Colonic mucosa (tissue), 4 donors: ENCODE results near the gene SLC25A45. TPM values are rescaled to one million over a fixed set of nuclear protein-coding genes. Genes with fewer than 3 reads are reported as not detected.

Experiments
- DNase-seq: peaks from one replicate; pipeline ENCODE4 v3.0.0-alpha.2; 2020
- H3K27ac ChIP-seq: fragments of 200-600 bp; one replicate; pipeline ENCODE4 v1.8.0; 2021
- H3K27me3 ChIP-seq: fragments of 200-600 bp; one replicate; pipeline ENCODE4 v1.8.0; 2021
- H3K36me3 ChIP-seq: fragments of 200-600 bp; one replicate; pipeline ENCODE4 v1.8.0; 2021
- H3K4me1 ChIP-seq: fragments of 200-600 bp; one replicate; pipeline ENCODE4 v1.8.0; 2021; ENCODE audit warnings: mild to moderate bottlenecking
- H3K4me3 ChIP-seq: fragments of 200-600 bp; one replicate; pipeline ENCODE4 v1.8.0; 2021
- H3K9ac ChIP-seq, 2 donors: one replicate each; pipeline ENCODE4 v1.7.0; 2013; ENCODE audit warnings: control low read depth in 2 of 2, low read depth in 2 of 2, low read length in 2 of 2
- H3K9me3 ChIP-seq: fragments of 200-600 bp; one replicate; pipeline ENCODE4 v1.8.0; 2021
- CTCF ChIP-seq: fragments of 200-600 bp; IDR thresholded peaks from one replicate; pipeline ENCODE4 v1.8.0; 2022; ENCODE audit warnings: antibody characterized with exemption, mild to moderate bottlenecking
- intact Hi-C: fragments of 100-400 bp; cut with DNase I; formaldehyde crosslinking; loops from one replicate; pipeline ENCODE4 v1.14.1; 2022
- total RNA-seq, 2 donors: library from RNA; stranded (reverse); fragmentation: NEBNext Ultra II Directional in 1 of 2; extraction: Animal tissue kit (Norgen Biotek cat#: 25700) in 1 of 2; gene quantifications; one replicate each; pipeline ENCODE4 v1.2.1, GENCODE V29; 2021
- donor health status: healthy.
- donor health status: DM: no; HTN: no; CAD: no.
- donor health status: DM: no; HTN: no; CAD: no.

The SLC25A45 gene
- total RNA-seq, 2 donors from 2014 or later, result 4.4 to 6.9 TPM

- Histone ChIP-seq H3K9ac (no peak overlapping the region), H3K27ac (no peak overlapping the region), H3K4me3 (no peak overlapping the region), H3K36me3 (no peaks in the 10 kb centered on the region), H3K27me3 (no peaks in the 10 kb centered on the region), H3K9me3 (no peaks in the 10 kb centered on the region), H3K4me1 (peaks cover 5% of the 10 kb centered on the region)
- no peak for TF ChIP-seq CTCF
- intact Hi-C loops, result no loop called here
- DNase-seq, result no peak
Observed at GRCh38 chr11:65363770-65364169, 18.7 kb downstream of the SLC25A45 start.

- H3K36me3 ChIP-seq, result no peaks in the 10 kb centered on the region
- no peak for TF ChIP-seq CTCF
- no peaks in the 10 kb centered on the region for H3K9me3 ChIP-seq
- no peak for DNase-seq
- H3K27ac ChIP-seq, result no peak overlapping the region
- no peak overlapping the region for H3K4me3 ChIP-seq
- no peak overlapping the region for H3K9ac ChIP-seq
- no peaks in the 10 kb centered on the region for H3K27me3 ChIP-seq
- H3K4me1 ChIP-seq, result peaks cover 5% of the 10 kb centered on the region
- intact Hi-C loops, result no loop called here
Observed at GRCh38 chr11:65362966-65363365, 19.5 kb downstream of the SLC25A45 start.

- Histone ChIP-seq H3K36me3 (no peaks in the 10 kb centered on the region), H3K27me3 (no peaks in the 10 kb centered on the region), H3K9me3 (no peaks in the 10 kb centered on the region), H3K4me1 (peaks cover 5% of the 10 kb centered on the region), H3K9ac (no peak overlapping the region), H3K27ac (no peak overlapping the region), H3K4me3 (no peak overlapping the region)
- DNase-seq, result no peak
- intact Hi-C loops, result no loop called here
- TF ChIP-seq CTCF, result no peak
Observed at GRCh38 chr11:65362320-65362931, 20.0 kb downstream of the SLC25A45 start.

DNA sequence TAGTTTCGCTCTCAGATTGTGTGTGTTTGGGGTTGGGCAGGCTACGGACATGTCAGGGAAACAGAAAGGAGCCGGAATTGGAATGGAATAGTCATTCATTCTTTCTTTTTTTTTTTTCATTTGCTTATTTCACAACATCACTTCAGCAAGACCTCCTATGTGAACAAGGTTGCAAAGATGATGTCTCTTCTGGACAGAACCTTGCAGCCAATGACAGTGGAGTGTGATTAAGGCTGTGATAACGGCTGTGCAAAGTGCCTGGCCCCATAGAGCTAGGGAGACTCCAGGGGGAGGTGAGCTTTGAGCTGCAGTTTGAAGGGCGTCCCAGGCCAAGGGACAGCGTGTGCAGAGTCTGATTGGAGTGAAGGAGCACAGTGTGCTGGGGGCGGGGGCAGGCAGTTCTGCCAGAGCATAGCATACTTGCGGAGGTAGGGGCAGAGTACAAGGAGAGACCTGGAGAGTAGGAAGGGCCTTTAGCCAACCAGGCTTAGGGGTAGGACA lies 24.5 kb downstream of the SLC25A45 start:
- TF ChIP-seq CTCF, result no peak
- H3K4me3 ChIP-seq, result no peak overlapping the region
- H3K27ac ChIP-seq, result no peak overlapping the region
- no peaks in the 10 kb centered on the region for H3K27me3 ChIP-seq
- no peak overlapping the region for H3K9ac ChIP-seq
- no peak for DNase-seq
- H3K4me1 ChIP-seq, result no peaks in the 10 kb centered on the region
- H3K9me3 ChIP-seq, result no peaks in the 10 kb centered on the region
- intact Hi-C loops, result no loop called here
- H3K36me3 ChIP-seq, result no peaks in the 10 kb centered on the region

DNA sequence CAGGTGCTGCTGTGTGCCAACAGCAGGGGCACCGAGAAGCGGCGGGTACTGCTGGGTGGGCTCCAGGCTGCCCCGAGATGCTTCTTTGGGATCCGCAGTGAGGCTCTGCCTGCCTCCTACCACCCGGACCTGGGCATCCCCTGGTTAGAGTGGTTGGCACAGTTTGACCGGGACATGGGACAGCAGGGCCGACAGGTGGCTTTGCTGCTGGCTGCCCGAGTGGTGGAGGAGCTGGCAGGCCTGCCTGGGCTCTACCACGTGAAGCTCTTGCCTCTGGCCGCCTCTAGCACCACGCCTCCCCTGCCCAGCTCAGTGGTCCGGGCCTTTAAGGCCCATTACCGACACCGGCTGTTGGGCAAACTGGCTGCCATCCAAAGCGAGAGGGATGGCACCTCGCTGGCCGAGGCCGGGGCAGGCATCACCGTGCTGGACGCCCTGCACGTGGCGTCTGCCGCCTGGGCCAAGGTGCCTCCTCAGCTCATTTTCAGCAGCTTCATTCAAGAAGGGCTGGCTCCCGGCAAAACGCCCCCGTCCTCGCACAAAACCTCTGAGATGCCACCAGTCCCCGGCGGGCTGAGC lies 26.0 kb downstream of the SLC25A45 start:
- no peaks in the 10 kb centered on the region for H3K27me3 ChIP-seq
- H3K9ac ChIP-seq, result no peak overlapping the region
- TF ChIP-seq CTCF, result no peak
- no peaks in the 10 kb centered on the region for H3K9me3 ChIP-seq
- H3K4me1 ChIP-seq, result no peaks in the 10 kb centered on the region
- no peak for DNase-seq
- no peak overlapping the region for H3K4me3 ChIP-seq
- peaks cover 6% of the 10 kb centered on the region for H3K36me3 ChIP-seq
- no peak overlapping the region for H3K27ac ChIP-seq
- intact Hi-C loops, result no loop called here
